LNCAP (cell line): ENCODE data around the gene ATAD1.

ENCODE experiments used
- TF ChIP-seq, protein P1 (sequence below): fragments of 450-650 bp; IDR thresholded peaks from 2 replicates; pipeline ENCODE4 v1.5.1; 2017; ENCODE audit warnings: mild to moderate bottlenecking

ATAD1 gene

GRCh38 chr10:87733081-87733480, 84.9 kb downstream of the ATAD1 start:
- TF ChIP-seq, protein P1, sequence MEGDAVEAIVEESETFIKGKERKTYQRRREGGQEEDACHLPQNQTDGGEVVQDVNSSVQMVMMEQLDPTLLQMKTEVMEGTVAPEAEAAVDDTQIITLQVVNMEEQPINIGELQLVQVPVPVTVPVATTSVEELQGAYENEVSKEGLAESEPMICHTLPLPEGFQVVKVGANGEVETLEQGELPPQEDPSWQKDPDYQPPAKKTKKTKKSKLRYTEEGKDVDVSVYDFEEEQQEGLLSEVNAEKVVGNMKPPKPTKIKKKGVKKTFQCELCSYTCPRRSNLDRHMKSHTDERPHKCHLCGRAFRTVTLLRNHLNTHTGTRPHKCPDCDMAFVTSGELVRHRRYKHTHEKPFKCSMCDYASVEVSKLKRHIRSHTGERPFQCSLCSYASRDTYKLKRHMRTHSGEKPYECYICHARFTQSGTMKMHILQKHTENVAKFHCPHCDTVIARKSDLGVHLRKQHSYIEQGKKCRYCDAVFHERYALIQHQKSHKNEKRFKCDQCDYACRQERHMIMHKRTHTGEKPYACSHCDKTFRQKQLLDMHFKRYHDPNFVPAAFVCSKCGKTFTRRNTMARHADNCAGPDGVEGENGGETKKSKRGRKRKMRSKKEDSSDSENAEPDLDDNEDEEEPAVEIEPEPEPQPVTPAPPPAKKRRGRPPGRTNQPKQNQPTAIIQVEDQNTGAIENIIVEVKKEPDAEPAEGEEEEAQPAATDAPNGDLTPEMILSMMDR, result no peak

- TF ChIP-seq, protein P1, result no peak
Observed at GRCh38 chr10:87729940-87730339, 88.1 kb downstream of the ATAD1 start.

GRCh38 chr10:87724789-87725188, 93.2 kb downstream of the ATAD1 start:
- TF ChIP-seq, protein P1, result no peak

- TF ChIP-seq, protein P1, result no peak
Observed at GRCh38 chr10:87723500-87723899, 94.5 kb downstream of the ATAD1 start.

- TF ChIP-seq, protein P1, result no peak
Observed at GRCh38 chr10:87722716-87723115, 95.3 kb downstream of the ATAD1 start.

GRCh38 chr10:87721781-87722180, 96.2 kb downstream of the ATAD1 start:
- TF ChIP-seq, protein P1, result no peak

GRCh38 chr10:87720665-87721064, 97.4 kb downstream of the ATAD1 start:
- TF ChIP-seq, protein P1, result no peak

DNA sequence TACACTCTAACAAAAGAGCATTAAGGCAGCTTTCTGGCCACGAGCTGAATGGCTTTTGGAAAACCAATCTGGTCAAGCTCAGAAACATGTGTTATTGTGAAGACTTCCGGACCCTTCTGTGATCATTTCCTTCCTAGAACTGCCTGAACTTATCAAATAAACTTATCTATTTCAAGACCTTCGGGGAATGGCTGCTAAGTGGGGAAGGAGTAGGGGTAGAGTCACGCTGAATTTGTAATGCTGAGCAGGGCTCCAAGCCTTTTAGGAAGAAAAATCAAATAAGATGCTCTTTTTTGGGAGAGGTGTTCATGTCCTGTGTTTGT, 101.7 kb downstream of the ATAD1 start:
- TF ChIP-seq, protein P1, result no peak
